Measurements from ENCODE around the gene NKX3-2. TPM values are rescaled to one million over a fixed set of nuclear protein-coding genes. Genes with fewer than 3 reads are reported as not detected.

Gene NKX3-2
- total and polyA plus RNA-seq, 8 donors = 0.06 to 0.47 (median 0.12) TPM; not detected in 1

DNA sequence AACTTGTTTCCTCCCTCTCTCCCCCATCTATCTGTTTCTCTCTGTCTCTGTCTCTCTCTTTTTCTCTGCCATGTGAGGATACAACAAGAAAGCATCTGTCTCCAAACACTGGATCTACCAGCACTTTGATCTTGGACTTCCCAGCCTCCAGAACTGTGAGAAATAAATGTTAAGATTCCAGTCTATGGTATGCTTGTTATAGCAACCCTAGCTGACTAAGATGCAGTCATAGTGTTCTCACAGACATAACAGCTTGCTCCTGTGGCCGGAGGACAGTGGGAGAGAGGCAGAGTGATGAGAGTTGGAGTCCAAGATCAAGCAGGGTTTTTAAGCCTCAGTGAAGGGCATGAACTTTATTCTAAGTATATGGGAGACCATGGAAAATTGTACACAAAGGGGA lies 8.8 kb upstream of the NKX3-2 start:
- 46 to 83% methylated on average over 1 of the region's 1 CpG for WGBS, 2 donors

DNA sequence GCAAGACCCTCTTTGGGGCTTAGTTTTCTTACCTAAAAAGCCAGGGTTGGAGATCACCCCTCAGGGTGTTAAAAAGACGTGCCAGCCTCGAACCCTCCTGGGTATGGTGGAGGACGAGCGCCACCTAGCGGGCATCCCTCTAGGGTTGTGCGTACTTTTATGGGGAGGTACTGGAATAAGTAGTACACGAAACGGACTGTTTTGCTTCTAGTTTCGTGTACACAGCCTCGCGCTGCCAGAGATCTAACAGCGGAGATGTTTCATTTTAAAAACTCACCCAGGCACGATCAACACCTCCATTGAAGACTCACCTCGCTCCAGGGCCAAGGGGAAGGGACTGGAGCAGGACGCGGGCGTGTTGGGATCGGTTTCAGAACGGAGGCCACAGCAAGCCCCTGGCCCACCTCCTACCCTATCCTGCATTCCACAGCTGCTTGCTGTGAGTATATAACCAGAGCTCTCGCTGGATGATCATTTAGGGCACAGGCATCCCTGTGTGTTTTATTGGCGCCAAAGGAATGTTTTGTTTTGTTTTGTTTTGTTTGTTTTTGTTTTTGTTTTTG lies 4.8 kb upstream of the NKX3-2 start:
- Histone ChIP-seq H3K27ac (no peak overlapping the region), H3K36me3 (no peaks in the 10 kb centered on the region), H3K4me3 (peak overlapping the region in 2 of 4 donors; percentile 19 to 34), H3K27me3 (peaks cover 12 to 39% (median 20%) of the 10 kb centered on the region in 4 donors), H3K9me3 (no peaks in the 10 kb centered on the region), H3K4me1 (peaks cover 0 to 14% (median 3%) of the 10 kb centered on the region in 3 donors)
- TF ChIP-seq, protein P1, sequence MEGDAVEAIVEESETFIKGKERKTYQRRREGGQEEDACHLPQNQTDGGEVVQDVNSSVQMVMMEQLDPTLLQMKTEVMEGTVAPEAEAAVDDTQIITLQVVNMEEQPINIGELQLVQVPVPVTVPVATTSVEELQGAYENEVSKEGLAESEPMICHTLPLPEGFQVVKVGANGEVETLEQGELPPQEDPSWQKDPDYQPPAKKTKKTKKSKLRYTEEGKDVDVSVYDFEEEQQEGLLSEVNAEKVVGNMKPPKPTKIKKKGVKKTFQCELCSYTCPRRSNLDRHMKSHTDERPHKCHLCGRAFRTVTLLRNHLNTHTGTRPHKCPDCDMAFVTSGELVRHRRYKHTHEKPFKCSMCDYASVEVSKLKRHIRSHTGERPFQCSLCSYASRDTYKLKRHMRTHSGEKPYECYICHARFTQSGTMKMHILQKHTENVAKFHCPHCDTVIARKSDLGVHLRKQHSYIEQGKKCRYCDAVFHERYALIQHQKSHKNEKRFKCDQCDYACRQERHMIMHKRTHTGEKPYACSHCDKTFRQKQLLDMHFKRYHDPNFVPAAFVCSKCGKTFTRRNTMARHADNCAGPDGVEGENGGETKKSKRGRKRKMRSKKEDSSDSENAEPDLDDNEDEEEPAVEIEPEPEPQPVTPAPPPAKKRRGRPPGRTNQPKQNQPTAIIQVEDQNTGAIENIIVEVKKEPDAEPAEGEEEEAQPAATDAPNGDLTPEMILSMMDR (IDR thresholded peaks at IDR 0.05) = peak; percentile 78 to 84 (median 80)
- WGBS, 2 donors = 2 to 3% methylated on average over 21 of the region's 21 CpGs
- ATAC-seq (peak; percentile 65 to 84 (median 75)), DNase-seq (peak; percentile 49 to 94 (median 75)), FAIRE-seq (no peak)
- intact Hi-C loops (cut with DNase I) = no loop called here

More for the DNA sequence above, 8.8 kb upstream of the NKX3-2 start:
- no peaks in the 10 kb centered on the region for H3K36me3 ChIP-seq
- FAIRE-seq (no peak), DNase-seq (no peak), ATAC-seq (no peak)
- peaks cover 0 to 6% (median 0%) of the 10 kb centered on the region in 3 donors for H3K4me1 ChIP-seq
- no peaks in the 10 kb centered on the region for H3K9me3 ChIP-seq
- peaks cover 6 to 11% (median 9%) of the 10 kb centered on the region in 4 donors for H3K27me3 ChIP-seq
- TF ChIP-seq, protein P1 (IDR thresholded peaks at IDR 0.05) = no peak
- H3K27ac ChIP-seq = no peak overlapping the region
- intact Hi-C loops (cut with DNase I) = no loop called here
- no peak overlapping the region for H3K4me3 ChIP-seq

DNA sequence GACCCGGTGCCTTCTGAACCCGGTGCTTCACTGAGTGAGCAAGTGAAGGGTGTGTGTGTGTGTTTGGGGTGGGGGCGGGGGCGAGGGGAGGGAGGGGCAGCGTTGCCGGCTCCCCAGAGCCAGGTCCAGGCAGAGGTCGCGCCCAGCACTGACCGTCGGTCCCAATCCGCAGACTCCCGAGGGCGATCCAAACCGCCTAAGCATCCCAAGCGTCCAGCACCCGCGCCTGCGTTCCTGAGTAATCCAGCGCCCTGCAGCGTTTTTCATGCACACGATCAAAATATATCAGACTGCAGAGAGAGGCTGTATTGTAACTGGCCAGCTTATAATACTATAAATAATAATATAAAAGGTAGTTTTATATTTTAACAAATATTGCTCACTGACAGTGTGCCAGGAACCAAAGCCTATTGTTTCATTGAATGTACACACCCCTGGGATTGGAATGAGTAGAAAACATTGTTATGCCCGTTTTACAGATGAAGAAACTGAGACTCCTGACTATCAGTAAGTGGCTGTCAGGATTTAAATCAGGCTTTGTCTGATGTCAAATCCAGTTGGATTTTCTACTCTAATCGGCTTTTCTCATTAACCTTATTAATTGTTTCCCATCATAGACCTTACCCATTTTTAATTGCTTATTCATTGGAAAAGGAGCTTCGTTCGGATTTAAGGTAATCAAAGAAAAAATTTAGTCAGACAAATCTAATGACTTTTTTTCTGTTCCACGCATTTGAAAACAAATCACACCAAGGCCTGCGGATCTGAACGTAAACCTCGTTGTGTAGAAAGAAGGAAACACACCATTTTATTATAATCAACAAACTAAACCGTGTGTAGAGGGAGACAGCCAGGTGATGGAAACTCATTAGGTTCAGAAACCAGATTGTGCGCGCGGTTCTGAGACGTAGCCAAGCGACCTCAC lies 4.0 kb upstream of the NKX3-2 start:
- Histone ChIP-seq H3K4me1 (peaks cover 0 to 14% (median 3%) of the 10 kb centered on the region in 3 donors), H3K27me3 (peaks cover 12 to 43% (median 20%) of the 10 kb centered on the region in 4 donors), H3K36me3 (no peaks in the 10 kb centered on the region), H3K9me3 (no peaks in the 10 kb centered on the region), H3K4me3 (peak overlapping the region in 2 of 4 donors; percentile 31 to 48), H3K27ac (no peak overlapping the region)
- intact Hi-C loops (cut with DNase I) = no loop called here
- TF ChIP-seq, protein P1 (IDR thresholded peaks at IDR 0.05) = no peak
- ATAC-seq = peak in 1 of 4 donors; percentile 6
- no peak for DNase-seq
- WGBS, 2 donors = 8% methylated on average over 33 to 35 of the region's 35 CpGs
- no peak for FAIRE-seq

DNA sequence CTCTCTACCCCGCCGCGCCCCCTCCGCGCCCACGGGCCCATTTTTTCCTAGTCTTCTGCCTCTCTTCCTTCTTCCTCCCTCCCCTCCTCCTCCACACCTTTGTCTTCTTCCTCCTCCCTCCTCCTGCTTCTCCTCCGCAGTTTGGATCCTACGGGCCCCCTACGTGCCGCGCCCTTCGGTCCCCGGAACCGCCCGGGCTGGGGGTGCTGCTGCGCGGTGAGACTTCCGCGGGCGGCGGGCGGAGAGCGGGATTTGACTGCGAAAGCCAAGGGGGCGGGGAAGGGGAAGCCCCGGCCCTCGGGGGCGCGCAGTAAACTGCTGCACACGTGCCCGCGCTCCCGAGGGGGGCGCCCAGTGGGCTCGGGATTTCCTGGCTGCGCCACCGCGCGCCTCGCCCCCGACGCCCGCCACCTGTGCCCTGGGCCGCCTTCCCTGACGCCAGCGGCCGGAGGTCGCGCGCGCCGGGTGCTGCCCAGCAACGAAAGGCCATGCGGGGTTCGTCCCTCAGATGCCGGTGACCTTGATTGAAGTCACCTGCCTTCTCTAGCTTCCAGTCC lies 3.3 kb upstream of the NKX3-2 start:
- Histone ChIP-seq H3K4me1 (peaks cover 0 to 14% (median 3%) of the 10 kb centered on the region in 3 donors), H3K27ac (no peak overlapping the region), H3K9me3 (no peaks in the 10 kb centered on the region), H3K36me3 (no peaks in the 10 kb centered on the region), H3K27me3 (peaks cover 12 to 51% (median 20%) of the 10 kb centered on the region in 4 donors), H3K4me3 (peak overlapping the region in 3 of 4 donors; percentile 3 to 48 (median 31))
- ATAC-seq (no peak), DNase-seq (no peak), FAIRE-seq (no peak)
- intact Hi-C loops (cut with DNase I) = no loop called here
- WGBS, 2 donors = 2% methylated on average over 40 to 56 of the region's 56 CpGs
- TF ChIP-seq, protein P1 (IDR thresholded peaks at IDR 0.05) = no peak

Data from pancreas (tissue), 10 donors.